GM11168 (cell line): Measurements from ENCODE around the gene OGDHL.
"Not testable (repeated sequence)": the region's sequence is repeated elsewhere in the genome, so short reads cannot be mapped to it uniquely, and the experiment has no call there.

ENCODE experiments used
- in situ Hi-C: fragments of 300-500 bp; cut with MboI; formaldehyde crosslinking; loops from one replicate; pipeline ENCODE4 v1.12.0; 2022; ENCODE audit warnings: low sequenced_read_pairs; ENCODE audit not compliant: unreplicated experiment

The OGDHL gene

DNA sequence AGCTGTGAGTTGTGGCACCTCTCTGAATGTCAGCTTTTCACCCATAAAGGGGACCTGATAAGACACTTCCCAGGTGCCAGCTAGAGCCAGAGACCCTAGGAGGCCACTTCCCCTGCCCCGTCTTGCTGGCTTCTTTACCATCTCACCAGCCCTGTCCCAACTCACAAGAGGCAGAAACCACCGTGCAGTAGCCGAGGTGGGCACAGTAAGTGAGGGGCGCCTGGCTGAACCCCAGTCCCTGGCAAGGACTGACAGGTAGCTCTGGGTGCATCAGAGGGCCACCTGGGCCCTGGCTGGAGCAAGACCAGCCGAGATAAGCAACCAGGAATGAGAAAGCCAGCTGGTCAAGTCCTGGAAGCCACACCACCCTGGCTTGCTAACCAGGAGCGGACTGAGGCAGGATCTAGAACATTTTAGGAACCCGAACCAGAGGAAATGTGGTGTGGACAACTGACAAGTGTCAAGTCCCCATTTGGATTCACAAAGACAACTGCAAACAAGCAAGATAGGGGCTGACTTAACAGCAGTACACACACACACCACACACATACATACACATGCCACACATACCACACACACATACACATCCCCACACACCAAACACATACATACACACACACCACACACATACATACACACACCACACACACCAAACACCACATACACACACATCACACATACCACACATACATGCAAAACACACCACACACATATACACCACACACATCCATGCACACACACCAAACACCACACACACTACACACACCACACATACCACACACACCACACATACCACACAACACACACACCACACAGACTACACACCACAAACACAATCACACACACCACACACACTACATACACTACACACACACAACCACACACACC, 20.8 kb downstream of the OGDHL start:
- in situ Hi-C loops = no loop called here

GRCh38 chr10:49740346-49741107, 21.6 kb downstream of the OGDHL start:
- in situ Hi-C loops = no loop called here

- in situ Hi-C loops = no loop called here
Measured at GRCh38 chr10:49739426-49739825, 22.7 kb downstream of the OGDHL start.

GRCh38 chr10:49738616-49739360, 23.3 kb downstream of the OGDHL start:
- in situ Hi-C loops = no loop called here

GRCh38 chr10:49737474-49738201, 24.5 kb downstream of the OGDHL start:
- in situ Hi-C loops = no loop called here

DNA sequence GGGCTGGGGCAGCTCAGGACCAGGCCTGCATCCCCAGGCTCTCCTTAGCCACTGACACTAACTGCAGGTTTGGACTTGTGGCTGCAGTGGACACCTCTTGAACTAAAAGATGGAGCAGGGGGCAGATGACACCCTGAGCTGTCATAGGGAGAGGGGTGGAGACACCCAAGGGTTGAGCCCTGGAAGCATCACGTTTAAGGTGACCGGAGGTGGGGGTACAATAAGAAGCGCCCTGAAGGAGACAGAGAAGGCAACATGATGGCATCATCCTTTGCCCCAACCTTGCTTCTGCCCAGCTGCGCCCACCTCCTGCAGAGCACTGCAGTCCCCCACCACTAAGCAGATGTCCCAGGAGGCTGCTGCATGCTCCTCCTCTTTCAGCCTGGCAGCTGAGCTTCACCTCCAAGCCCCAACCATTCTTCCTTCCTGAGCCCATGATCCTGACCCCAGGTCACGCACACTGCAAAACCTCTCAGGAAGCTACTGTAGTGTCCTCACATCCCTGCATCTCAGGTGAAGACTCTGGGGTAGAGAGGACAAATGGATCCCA, 25.5 kb downstream of the OGDHL start:
- in situ Hi-C loops = no loop called here

DNA sequence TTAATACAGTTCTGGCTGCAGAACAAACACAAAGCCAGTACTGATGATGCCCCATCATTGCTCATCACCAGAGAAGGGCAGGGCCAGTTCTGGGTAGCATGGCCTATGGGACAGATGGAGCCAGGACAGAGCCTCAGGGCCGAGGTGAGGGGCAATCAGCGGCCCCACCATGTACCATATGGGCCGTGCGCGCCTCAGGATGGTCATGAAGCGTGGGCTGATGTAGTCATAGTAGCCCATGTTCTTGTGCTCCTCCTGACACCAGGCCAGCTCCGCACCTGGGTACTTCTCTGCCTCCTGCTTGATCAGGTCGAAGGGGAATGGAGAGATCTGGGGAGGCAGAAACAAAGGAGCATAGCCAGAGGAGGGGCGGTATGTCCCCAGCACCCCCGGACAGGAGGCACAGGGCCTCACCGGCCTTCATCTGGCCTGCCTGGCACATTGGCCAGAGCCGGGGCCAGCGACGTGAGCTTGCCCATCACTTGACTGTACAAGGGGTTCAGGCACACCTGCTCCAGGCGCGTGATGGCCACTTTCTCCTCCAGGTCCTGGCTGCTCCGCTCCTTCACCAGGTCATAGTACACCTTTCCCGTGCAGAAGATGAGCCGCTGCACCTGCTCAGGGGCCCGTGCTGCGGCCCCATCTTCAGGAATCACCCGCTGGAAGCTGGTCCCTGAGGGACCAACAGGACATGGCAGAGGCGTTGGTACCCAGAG, 26.1 kb downstream of the OGDHL start:
- in situ Hi-C loops = no loop called here

GRCh38 chr10:49735161-49735560, 27.0 kb downstream of the OGDHL start:
- in situ Hi-C loops = no loop called here

- in situ Hi-C loops = no loop called here
Measured at GRCh38 chr10:49734676-49735075, 27.4 kb downstream of the OGDHL start.

DNA sequence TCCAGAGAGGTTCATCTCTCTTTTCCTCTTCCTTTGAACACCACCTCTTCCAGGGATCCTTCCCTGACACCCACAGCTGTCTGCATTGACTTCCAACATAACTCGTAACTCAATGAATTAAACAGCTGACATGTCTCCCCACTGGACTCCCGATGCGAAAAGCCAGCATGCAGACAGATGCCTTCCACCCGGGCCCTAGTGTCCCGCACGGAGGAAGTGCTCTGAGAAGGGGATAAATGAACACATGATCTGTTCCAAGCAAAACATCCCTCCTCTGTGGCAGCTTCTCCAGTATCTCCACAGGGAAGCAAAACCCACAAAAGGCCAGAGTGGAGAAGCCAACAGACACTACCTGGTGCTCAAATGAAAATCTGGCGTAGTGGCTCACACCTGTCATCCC, 28.3 kb downstream of the OGDHL start:
- in situ Hi-C loops = no loop called here

DNA sequence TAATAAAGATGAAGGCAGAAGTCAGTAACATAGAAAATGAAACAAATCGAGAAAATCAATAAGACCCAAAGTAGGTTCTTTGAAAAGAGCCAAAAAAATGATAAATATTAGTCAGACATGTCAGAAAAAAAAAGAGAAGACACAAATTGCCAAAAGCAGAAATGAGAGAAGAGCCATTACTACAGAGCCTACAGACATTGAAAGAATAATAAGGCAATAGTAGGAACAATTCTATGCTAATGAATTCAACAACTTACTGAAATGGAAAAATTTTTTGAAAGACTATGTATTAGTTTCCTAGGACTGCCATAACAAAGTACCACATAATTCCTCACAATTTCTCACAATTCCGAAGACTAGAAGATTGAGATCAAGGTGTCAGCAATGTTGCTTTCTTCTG, 35.5 kb downstream of the OGDHL start:
- in situ Hi-C loops = no loop called here

DNA sequence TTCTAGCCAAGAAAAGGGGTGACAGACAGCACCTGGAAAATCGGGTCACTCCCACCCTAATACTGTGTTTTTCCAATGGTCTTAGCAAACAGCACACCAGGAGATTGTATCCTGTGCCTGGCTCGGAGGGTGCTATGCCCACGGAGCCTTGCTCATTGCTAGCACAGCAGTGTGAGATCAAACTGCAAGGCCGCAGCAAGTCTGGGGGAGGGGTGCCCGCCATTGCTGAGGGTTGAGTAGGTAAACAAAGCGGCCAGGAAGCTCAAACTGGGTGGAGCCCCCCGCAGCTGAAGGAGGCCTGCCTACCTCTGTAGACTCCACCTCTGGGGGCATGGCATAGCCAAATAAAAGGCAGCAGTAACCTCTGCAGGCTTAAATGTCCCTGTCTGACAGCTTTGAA, 47.0 kb downstream of the OGDHL start:
- in situ Hi-C loops = not testable (repeated sequence)

DNA sequence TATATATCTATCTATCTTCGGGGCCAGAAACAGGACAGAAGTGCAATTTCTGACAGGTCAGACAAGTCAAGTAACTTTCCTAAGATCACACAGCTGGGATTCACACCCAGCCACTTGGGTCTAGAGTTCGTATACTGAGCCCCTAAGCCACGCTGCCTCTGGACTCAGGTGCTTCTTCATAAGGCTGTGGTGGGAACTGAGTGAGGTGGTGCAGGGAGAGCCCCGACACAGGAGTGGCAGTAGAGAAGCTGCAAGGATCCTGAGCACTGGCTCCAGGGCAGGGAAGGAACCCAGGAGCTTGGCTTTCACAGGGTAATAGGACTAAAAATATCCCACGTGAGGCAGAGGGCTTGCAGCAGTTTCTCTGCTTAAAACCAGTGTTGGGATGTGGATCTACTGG, 48.9 kb downstream of the OGDHL start:
- in situ Hi-C loops = no loop called here

- in situ Hi-C loops = no loop called here
Measured at GRCh38 chr10:49711481-49711880, 50.6 kb downstream of the OGDHL start.

GRCh38 chr10:49710966-49711365, 51.2 kb downstream of the OGDHL start:
- in situ Hi-C loops = no loop called here

- in situ Hi-C loops = no loop called here
Measured at GRCh38 chr10:49709934-49710333, 52.2 kb downstream of the OGDHL start.

DNA sequence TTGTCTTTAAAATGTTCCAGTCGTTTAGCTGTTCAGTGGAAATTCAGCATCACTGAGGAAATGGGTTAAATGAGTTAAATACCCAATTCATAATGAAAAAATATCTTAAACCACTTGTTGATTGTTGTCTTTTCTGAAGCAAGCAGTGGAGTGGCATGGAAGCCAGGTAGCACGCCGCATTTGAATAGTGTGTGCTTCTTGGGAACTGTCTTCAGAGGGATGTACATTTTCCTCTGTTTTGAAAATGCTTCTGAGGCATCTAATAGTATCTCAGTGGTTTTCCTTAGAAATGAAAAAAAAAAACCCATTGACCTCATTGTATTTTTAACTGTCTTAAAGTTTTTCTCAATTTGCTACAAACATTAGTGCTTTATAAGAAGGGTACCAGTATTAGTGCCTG, 54.5 kb downstream of the OGDHL start:
- in situ Hi-C loops = no loop called here

DNA sequence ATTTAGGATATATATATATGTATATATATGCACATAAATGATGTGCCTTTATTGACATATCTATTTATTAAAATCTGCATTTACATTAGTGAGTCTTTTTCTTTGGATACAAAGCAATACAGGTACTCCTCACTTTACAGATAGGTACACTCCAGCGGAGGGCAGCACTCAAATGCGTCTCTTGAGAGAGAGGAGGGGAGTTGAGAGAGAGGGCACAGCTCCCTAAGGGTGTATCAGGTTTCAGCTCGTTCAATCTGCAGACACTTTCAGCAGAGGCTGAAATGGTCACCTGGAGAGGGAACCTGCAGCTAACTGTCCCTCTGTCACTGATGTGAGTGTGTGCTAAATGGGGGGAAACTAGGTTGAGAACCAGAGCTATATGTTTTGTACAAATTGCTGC, 61.1 kb downstream of the OGDHL start:
- in situ Hi-C loops = no loop called here

DNA sequence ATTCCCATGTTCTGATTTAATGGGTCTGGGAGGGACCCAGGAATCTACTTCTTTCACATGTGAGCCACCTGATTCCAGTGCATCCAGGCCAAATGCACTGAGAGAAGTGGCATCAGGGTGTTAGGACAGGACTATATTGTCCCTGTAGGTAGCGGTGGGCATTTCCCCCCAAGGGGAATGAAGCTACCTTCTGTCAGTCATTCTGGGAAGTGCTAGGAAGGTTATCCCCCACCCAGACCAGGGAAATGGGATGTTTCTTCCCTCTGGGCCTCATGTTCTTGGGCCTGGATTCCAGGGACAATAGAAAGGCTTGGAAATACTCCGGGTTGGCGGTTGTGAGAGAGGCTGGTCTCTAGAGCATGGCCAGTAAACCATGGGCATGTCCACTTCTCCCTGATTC, 61.9 kb downstream of the OGDHL start:
- in situ Hi-C loops = no loop called here
